ENCODE data around the gene NAMPT.
"Not testable (repeated sequence)": the region's sequence is repeated elsewhere in the genome, so short reads cannot be mapped to it uniquely, and the experiment has no call there.

The NAMPT gene

GRCh38 chr7:106284714-106285050 lies at the start of gene NAMPT:
Gene NAMPT (minus strand): TSS chr7:106284983. CDS start chr7:106284884, 99 bp downstream.
- DNase-seq (ENCODE audit: low read depth in 2 of 2), result no peak

DNA sequence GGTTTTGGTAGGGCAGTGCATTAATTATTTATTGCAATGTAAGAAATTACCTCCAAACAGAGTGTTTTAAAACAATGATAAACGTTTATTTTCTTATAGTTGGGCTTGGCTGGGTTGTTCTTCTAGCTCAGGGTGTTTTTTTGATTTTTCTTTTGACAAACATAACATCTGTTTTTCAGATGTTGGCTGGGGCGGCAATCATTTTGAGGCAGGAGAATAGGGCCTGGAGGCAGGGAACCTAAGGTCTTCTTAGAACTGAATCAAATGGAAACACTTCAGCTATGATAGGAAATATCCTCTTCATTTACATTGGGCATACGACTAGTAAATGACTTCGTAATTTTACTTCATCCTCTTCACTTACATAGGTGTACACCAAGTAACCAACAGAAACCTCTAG lies 47.4 kb upstream of the NAMPT start:
- no peak for DNase-seq (ENCODE audit: low read depth in 2 of 2)

DNA sequence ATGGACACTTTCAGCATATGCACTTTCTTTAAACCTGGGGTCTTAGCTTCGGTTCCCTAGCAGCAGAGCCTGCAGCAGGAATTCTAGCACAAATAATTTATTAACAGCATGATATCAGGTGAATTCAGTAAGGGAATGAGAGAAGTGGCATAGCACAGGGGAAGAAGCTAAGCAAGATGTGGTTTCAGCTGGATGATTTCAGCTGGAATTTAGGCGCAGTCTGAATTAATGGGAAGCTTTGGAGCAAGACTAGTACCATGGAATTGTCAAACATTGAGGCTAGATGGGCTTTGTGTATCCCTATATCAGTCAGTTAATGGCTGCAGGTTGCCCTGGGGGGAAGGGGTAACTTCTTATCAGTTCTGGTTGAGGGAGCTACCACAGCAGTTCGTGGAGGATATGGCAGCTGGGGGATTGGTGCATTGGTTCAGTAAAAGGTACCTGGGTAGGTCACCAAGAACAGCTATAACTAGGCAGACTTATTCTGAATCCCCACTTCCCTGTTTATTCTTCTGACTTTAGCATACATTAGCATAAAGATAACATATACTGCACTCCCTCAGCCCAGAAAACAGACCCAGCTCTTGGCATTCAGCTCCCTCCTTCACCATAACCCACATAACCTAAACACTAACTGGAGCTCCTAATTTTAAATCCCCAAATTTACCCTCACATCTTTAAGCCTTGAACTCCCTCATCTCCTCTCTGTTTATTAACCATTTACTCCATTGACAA lies 46.8 kb upstream of the NAMPT start:
- DNase-seq (ENCODE audit: low read depth in 2 of 2), result no peak

GRCh38 chr7:106329971-106330733 lies 45.4 kb upstream of the NAMPT start:
- DNase-seq (ENCODE audit: low read depth in 2 of 2), result no peak

GRCh38 chr7:106329408-106329807 lies 44.6 kb upstream of the NAMPT start:
- no peak for DNase-seq (ENCODE audit: low read depth in 2 of 2)

GRCh38 chr7:106327538-106328481 lies 43.0 kb upstream of the NAMPT start:
- DNase-seq (ENCODE audit: low read depth in 2 of 2), result no peak

- no peak for DNase-seq (ENCODE audit: low read depth in 2 of 2)
These were observed 42.1 kb upstream of the NAMPT start for GRCh38 chr7:106326594-106327537.

DNA sequence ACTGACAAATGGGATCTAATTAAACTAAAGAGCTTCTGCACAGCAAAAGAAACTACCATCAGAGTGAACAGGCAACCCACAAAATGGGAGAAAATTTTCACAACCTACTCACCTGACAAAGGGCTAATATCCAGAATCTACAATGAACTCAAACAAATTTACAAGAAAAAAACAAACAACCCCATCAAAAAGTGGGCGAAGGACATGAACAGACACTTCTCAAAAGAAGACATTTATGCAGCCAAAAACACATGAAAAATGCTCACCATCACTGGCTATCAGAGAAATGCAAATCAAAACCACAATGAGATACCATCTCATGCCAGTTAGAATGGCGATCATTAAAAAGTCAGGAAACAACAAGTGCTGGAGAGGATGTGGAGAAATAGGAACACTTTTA lies 39.7 kb upstream of the NAMPT start:
- not testable (repeated sequence) for DNase-seq (ENCODE audit: low read depth in 2 of 2)

- not testable (repeated sequence) for DNase-seq (ENCODE audit: low read depth in 2 of 2)
These were observed 35.5 kb upstream of the NAMPT start for GRCh38 chr7:106320254-106320770.

DNA sequence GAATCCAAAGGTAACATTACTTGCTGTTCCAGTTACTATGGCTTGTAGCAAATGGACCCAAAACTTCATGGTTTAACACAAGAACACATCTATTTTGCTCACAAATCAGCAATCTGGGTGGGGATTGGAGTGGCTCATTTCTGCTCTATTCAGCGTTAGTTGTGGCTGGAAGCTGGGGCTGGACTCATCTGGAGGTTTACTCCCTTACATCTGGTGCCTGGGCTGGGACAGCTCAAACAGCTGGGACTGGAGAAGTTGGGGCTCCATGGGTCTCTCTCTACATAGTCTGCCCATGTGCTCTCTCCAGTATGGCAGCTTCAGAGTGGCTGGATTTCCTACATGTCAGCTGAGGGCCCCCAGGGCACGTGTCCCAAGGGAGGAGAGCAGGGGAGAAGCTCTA lies 33.7 kb upstream of the NAMPT start:
- DNase-seq (ENCODE audit: low read depth in 2 of 2), result no peak

GRCh38 chr7:106317971-106318370 lies 33.2 kb upstream of the NAMPT start:
- DNase-seq (ENCODE audit: low read depth in 2 of 2), result no peak

DNA sequence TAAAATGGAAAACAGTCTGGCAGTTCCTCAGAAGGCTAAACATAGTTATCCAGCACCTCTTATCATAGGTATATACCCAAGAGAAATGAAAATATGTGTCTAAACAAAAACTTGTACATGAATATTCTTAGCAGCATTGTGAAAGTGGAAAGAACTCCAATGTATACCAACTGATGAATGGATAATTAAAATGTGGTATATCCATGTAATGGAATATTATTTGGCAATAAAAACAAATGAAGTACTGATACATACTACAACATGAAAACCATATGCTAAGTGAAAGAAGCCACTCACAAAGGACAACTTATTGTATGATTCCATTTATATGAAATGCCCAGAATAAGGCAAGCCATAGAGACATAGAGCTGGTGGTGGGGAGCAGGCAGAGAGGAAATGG lies 32.2 kb upstream of the NAMPT start:
- DNase-seq (ENCODE audit: low read depth in 2 of 2), result no peak

DNA sequence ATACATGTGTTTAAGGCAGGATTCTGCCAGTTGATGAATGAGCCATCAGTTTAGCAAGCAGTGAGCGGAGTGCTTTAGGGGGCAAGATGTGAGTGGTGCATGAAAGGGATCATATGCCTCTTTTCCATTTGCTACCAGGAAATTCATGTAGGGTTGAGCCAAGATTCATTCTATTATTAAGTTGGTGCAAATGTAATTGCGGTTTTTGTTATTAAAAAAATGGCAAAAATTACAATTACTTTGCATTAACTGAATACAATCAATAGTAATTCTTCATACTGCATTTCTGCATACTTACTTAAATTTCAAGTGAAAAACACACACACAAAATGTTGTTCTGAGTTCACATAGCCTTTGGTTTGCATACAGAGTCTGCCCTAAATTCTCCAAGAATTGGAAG lies 30.1 kb upstream of the NAMPT start:
- no peak for DNase-seq (ENCODE audit: low read depth in 2 of 2)

GRCh38 chr7:106313966-106314365 lies 29.2 kb upstream of the NAMPT start:
- no peak for DNase-seq (ENCODE audit: low read depth in 2 of 2)

GRCh38 chr7:106313456-106313901 lies 28.7 kb upstream of the NAMPT start:
- DNase-seq (ENCODE audit: low read depth in 2 of 2), result no peak

- DNase-seq (ENCODE audit: low read depth in 2 of 2), result no peak
These were observed 28.1 kb upstream of the NAMPT start for GRCh38 chr7:106312906-106313305.

DNA sequence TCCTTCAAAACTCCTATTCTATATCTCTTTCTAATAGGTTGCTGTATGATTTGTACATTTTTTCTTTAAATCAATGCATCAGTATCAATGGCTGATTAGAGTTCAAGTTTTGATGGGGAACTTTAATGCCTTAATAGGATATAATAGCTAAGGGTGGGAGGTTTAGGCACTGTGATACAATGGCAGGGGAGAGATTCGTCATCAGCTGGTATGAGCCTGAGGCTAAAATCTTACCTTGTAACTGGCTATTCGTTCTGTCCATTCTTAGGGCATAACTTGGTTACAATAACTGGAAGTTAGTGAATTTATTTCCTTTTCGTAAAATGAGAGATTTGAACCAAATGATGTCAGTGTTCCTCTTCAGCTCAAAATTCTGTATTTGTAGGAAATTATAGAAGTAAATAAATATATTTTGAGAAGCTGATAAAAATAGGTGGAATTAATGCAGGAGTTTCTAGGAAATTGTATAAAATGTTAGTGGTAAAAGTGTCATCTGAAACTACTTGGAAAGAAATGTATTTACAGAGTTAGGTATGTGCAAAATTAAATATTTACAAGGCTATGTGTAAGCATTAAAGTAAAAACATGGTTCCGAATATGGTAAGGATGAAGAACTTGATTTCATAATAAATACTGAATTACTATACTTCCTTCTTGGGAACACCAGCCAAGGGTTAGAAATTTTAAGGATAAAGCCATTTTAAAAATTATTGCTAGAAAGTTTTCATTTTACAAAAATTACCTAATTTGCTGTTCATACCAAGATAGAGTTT lies 27.5 kb upstream of the NAMPT start:
- DNase-seq (ENCODE audit: low read depth in 2 of 2), result no peak

GRCh38 chr7:106309362-106309761 lies 24.6 kb upstream of the NAMPT start:
- DNase-seq (ENCODE audit: low read depth in 2 of 2), result no peak

DNA sequence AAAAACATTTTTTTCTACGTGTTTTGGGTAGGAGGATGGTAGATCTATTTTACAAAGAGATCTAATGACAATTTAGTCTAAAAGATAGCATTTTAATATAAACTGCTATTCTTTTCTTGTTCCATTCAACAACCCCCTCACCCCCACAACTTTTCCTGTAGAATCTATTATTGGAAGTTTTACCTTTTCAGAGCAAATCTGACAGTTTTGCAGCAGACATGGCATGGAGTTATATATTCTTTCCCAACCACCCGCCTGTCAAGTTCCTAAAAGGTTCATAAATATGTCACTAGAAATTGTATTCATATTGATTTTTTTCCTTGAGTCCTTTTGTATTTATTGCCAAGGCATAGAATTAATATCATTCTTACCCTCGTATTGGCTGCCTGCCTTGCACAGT lies 21.5 kb upstream of the NAMPT start:
- no peak for DNase-seq (ENCODE audit: low read depth in 2 of 2)

DNA sequence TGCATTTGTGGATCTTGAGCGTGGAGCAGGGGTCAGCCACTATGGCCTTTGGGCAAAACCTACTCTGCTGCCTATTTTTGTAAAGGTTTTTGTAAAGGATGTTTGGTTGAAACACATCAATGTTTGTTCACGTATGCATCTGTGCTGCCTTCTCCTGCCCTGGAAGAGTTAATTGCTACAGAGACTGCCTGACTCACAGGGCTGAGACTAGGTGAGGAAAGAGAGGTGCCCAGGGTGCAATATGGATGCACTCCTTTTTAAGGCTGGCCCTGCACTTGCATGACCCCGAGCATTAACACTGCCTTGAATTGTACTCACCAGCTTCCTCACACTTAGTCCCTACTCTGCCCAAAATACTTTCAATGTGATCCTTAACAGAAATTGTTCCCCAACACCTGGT lies 20.9 kb upstream of the NAMPT start:
- no peak for DNase-seq (ENCODE audit: low read depth in 2 of 2)
